T-cell (primary cell): ENCODE results near the gene LGALS9C. TPM values are rescaled to one million over a fixed set of nuclear protein-coding genes. Genes with fewer than 3 reads are reported as not detected.
"Not testable (repeated sequence)": the region's sequence is repeated elsewhere in the genome, so short reads cannot be mapped to it uniquely, and the experiment has no call there.

Source experiments
- ATAC-seq, 4 experiments: fragments of 200-7000 bp in 3 of 4; fragments of 150-1000 bp in 1 of 4; cut with Tn5 transposase; replicated peaks in 1 of 4; 1 replicate in 3 of 4; 2 replicates in 1 of 4; pipeline ENCODE4 v1.10.0; 2021; ENCODE audit warnings: moderate library complexity in 3 of 4, mild to moderate bottlenecking in 2 of 4, moderate number of reproducible peaks in 1 of 4
- CTCF ChIA-PET, 2 donors: fragments of 300-600 bp; sonication (Branson Sonifier 250); formaldehyde crosslinking; loops; one replicate each; lab custom pipeline; 2022; ENCODE audit warnings: antibody characterized with exemption in 2 of 2; lab: Charles Lee
- POLR2A ChIA-PET, 2 donors: fragments of 300-600 bp; sonication (Branson Sonifier 250); formaldehyde crosslinking; loops; one replicate each; lab custom pipeline; 2022; ENCODE audit warnings: antibody characterized with exemption in 2 of 2; lab: Charles Lee
- DNase-seq, 35 experiments: peaks; one replicate each; pipeline versions ENCODE4 v3.0.0 to v3.0.0-alpha.2; 2013 to 2023
- H3K27ac ChIP-seq: one replicate; pipeline ENCODE4 v1.5.1; 2013; ENCODE audit warnings: low read length
- H3K27me3 ChIP-seq, 2 experiments: replicated peaks in 1 of 2; 1 replicate in 1 of 2; 2 replicates in 1 of 2; pipeline versions ENCODE4 v1.6.1 to v1.7.0; 2013; ENCODE audit warnings: low read length in 1 of 2, mixed read lengths in 1 of 2; ENCODE audit not compliant: control insufficient read depth in 2 of 2, insufficient read depth in 2 of 2; ENCODE audit errors: extremely low read depth in 1 of 2
- H3K36me3 ChIP-seq, 2 donors: 1 replicate in 1 of 2; 2 replicates in 1 of 2; pipeline versions ENCODE4 v1.6.1 to v1.7.0; 2013; ENCODE audit warnings: low read length in 1 of 2; ENCODE audit not compliant: control insufficient read depth in 2 of 2, insufficient read depth in 1 of 2; ENCODE audit errors: extremely low read depth in 1 of 2
- H3K4me1 ChIP-seq, 2 experiments: 1 replicate in 1 of 2; 2 replicates in 1 of 2; pipeline versions ENCODE4 v1.6.1 to v1.7.0; 2013; ENCODE audit warnings: low read length in 2 of 2, mixed read lengths in 1 of 2; ENCODE audit not compliant: insufficient read depth in 2 of 2, control insufficient read depth in 1 of 2; ENCODE audit errors: extremely low read depth in 1 of 2
- H3K4me3 ChIP-seq, 2 donors: 1 replicate in 1 of 2; 2 replicates in 1 of 2; pipeline versions ENCODE4 v1.5.1 to v1.7.0; 2013; ENCODE audit warnings: mild to moderate bottlenecking in 2 of 2, low read length in 1 of 2, moderate library complexity in 1 of 2; ENCODE audit not compliant: control insufficient read depth in 1 of 2; ENCODE audit errors: extremely low read depth in 1 of 2
- H3K9me3 ChIP-seq: 2 replicates; pipeline ENCODE4 v1.7.0; 2013
- H3K27ac Mint-ChIP-seq, 2 donors: one replicate each; pipeline ENCODE4 v1.8.0; 2020 to 2021; ENCODE audit warnings: mild to moderate bottlenecking in 2 of 2, mixed read lengths in 2 of 2
- H3K27me3 Mint-ChIP-seq, 2 donors: one replicate each; pipeline ENCODE4 v1.8.0; 2021 to 2022; ENCODE audit warnings: mixed read lengths in 2 of 2
- H3K36me3 Mint-ChIP-seq: one replicate; pipeline ENCODE4 v1.8.0; 2021; ENCODE audit warnings: mixed read lengths
- H3K4me1 Mint-ChIP-seq, 3 donors: one replicate each; pipeline ENCODE4 v1.8.0; 2020 to 2022; ENCODE audit warnings: mixed read lengths in 3 of 3, mild to moderate bottlenecking in 1 of 3
- H3K4me3 Mint-ChIP-seq, 3 donors: one replicate each; pipeline ENCODE4 v1.8.0; 2020 to 2022; ENCODE audit warnings: mild to moderate bottlenecking in 3 of 3, mixed read lengths in 3 of 3, moderate library complexity in 3 of 3
- H3K9me3 Mint-ChIP-seq, 3 donors: one replicate each; pipeline ENCODE4 v1.8.0; 2020 to 2022; ENCODE audit warnings: mixed read lengths in 3 of 3
- WGBS: methylation state at CpG from one replicate; pipeline ENCODE4 v1.1.5; 2013; ENCODE audit warnings: missing lambda C conversion rate; ENCODE audit not compliant: insufficient coverage; 5-methylcytosine and 5-hydroxymethylcytosine counted together
- total RNA-seq, 35 experiments: library from RNA in 6 of 35; stranded (reverse) in 6 of 35; fragments of 120-200 nt in 1 of 35; gene quantifications; one replicate each; pipeline versions ENCODE4 v1.2.1 to v1.2.4 and lab custom pipeline; 2013 to 2026

Gene LGALS9C
- total RNA-seq, 5 donors from 2014 or later (not counting 1 experiment from before 2014, with no cell fraction given): 0.19 to 0.59 (median 0.54) TPM; not detected in 2

- H3K4me1 ChIP-seq, H3K36me3 ChIP-seq, ATAC-seq, POLR2A ChIA-PET, H3K4me3 Mint-ChIP-seq, CTCF ChIA-PET, H3K27me3 ChIP-seq, H3K27ac ChIP-seq, DNase-seq, H3K36me3 Mint-ChIP-seq, H3K4me1 Mint-ChIP-seq, H3K4me3 ChIP-seq, H3K9me3 ChIP-seq, H3K9me3 Mint-ChIP-seq, H3K27me3 Mint-ChIP-seq, H3K27ac Mint-ChIP-seq: not testable (repeated sequence)
- WGBS: 77% methylated on average over 4 of the region's 15 CpGs
Observed at GRCh38 chr17:18499756-18500155, 23.2 kb downstream of the LGALS9C start.

- H3K27ac ChIP-seq, H3K4me1 Mint-ChIP-seq, H3K27me3 ChIP-seq, H3K9me3 Mint-ChIP-seq, H3K4me3 Mint-ChIP-seq, ATAC-seq, H3K9me3 ChIP-seq, CTCF ChIA-PET, H3K36me3 Mint-ChIP-seq, H3K27ac Mint-ChIP-seq, H3K36me3 ChIP-seq, H3K27me3 Mint-ChIP-seq, DNase-seq, POLR2A ChIA-PET, H3K4me3 ChIP-seq, H3K4me1 ChIP-seq: not testable (repeated sequence)
- no CpG with 5 or more reads among the region's 10 CpGs for WGBS
Observed at GRCh38 chr17:18500281-18500680, 23.7 kb downstream of the LGALS9C start.

- H3K4me1 ChIP-seq, CTCF ChIA-PET, ATAC-seq, H3K4me3 Mint-ChIP-seq, H3K4me3 ChIP-seq, POLR2A ChIA-PET, H3K27me3 ChIP-seq, H3K27ac Mint-ChIP-seq, H3K9me3 Mint-ChIP-seq, H3K4me1 Mint-ChIP-seq, H3K36me3 ChIP-seq, H3K36me3 Mint-ChIP-seq, H3K9me3 ChIP-seq, H3K27me3 Mint-ChIP-seq, DNase-seq, H3K27ac ChIP-seq: not testable (repeated sequence)
- no CpG with 5 or more reads among the region's 18 CpGs for WGBS
Observed at GRCh38 chr17:18500816-18501215, 24.2 kb downstream of the LGALS9C start.

- H3K4me1 Mint-ChIP-seq, H3K27me3 ChIP-seq, ATAC-seq, H3K36me3 Mint-ChIP-seq, H3K27ac ChIP-seq, CTCF ChIA-PET, POLR2A ChIA-PET, DNase-seq, H3K9me3 ChIP-seq, H3K4me3 Mint-ChIP-seq, H3K27ac Mint-ChIP-seq, H3K27me3 Mint-ChIP-seq, H3K36me3 ChIP-seq, H3K4me1 ChIP-seq, H3K4me3 ChIP-seq, H3K9me3 Mint-ChIP-seq: not testable (repeated sequence)
- WGBS: no CpG with 5 or more reads among the region's 5 CpGs
Observed at GRCh38 chr17:18503221-18503620, 26.6 kb downstream of the LGALS9C start.

GRCh38 chr17:18507729-18508128 is 31.1 kb downstream of the LGALS9C start:
- CTCF ChIA-PET, H3K36me3 ChIP-seq, DNase-seq, H3K27ac ChIP-seq, H3K4me1 ChIP-seq, H3K27me3 Mint-ChIP-seq, H3K4me1 Mint-ChIP-seq, ATAC-seq, H3K9me3 ChIP-seq, H3K27me3 ChIP-seq, H3K9me3 Mint-ChIP-seq, H3K4me3 Mint-ChIP-seq, H3K27ac Mint-ChIP-seq, H3K4me3 ChIP-seq, POLR2A ChIA-PET, H3K36me3 Mint-ChIP-seq: not testable (repeated sequence)
- WGBS: no CpG with 5 or more reads among the region's 9 CpGs

- H3K4me1 ChIP-seq, H3K9me3 ChIP-seq, H3K27ac Mint-ChIP-seq, ATAC-seq, H3K9me3 Mint-ChIP-seq, H3K27me3 Mint-ChIP-seq, H3K4me1 Mint-ChIP-seq, H3K27ac ChIP-seq, DNase-seq, H3K27me3 ChIP-seq, H3K36me3 Mint-ChIP-seq, H3K4me3 ChIP-seq, CTCF ChIA-PET, H3K4me3 Mint-ChIP-seq, H3K36me3 ChIP-seq, POLR2A ChIA-PET: not testable (repeated sequence)
- 95% methylated on average over 3 of the region's 3 CpGs for WGBS
Observed at GRCh38 chr17:18508667-18509066, 32.1 kb downstream of the LGALS9C start.

- CTCF ChIA-PET: not testable (repeated sequence)
Observed at GRCh38 chr17:18521100-18521499, 44.5 kb downstream of the LGALS9C start.

More at GRCh38 chr17:18521100-18521499, 44.5 kb downstream of the LGALS9C start:
- H3K27me3 ChIP-seq, H3K4me1 ChIP-seq, H3K27ac Mint-ChIP-seq, H3K27ac ChIP-seq, H3K36me3 Mint-ChIP-seq, H3K27me3 Mint-ChIP-seq, H3K9me3 ChIP-seq, H3K4me3 Mint-ChIP-seq, ATAC-seq, H3K36me3 ChIP-seq, H3K9me3 Mint-ChIP-seq, POLR2A ChIA-PET, DNase-seq, H3K4me1 Mint-ChIP-seq, H3K4me3 ChIP-seq: not testable (repeated sequence)
- WGBS: no CpG with 5 or more reads among the region's 8 CpGs
